ENCODE results near the gene HOXC10.
A peak's percentile ranks its signal among the peaks of the same experiment; 100 is the strongest.

The HOXC10 gene

GRCh38 chr12:54002278-54002914 lies 17.4 kb downstream of the HOXC10 start:
- no peak for DNase-seq (ENCODE audit: low read depth in 2 of 2, low spot score in 1 of 2)

GRCh38 chr12:54002915-54003389 lies 18.0 kb downstream of the HOXC10 start:
- no peak for DNase-seq (ENCODE audit: low read depth in 2 of 2, low spot score in 1 of 2)

GRCh38 chr12:54003625-54004024 lies 18.7 kb downstream of the HOXC10 start:
- no peak for DNase-seq (ENCODE audit: low read depth in 2 of 2, low spot score in 1 of 2)

GRCh38 chr12:54004063-54004840 lies 19.3 kb downstream of the HOXC10 start:
- no peak for DNase-seq (ENCODE audit: low read depth in 2 of 2, low spot score in 1 of 2)

GRCh38 chr12:54004841-54005530 lies 20.0 kb downstream of the HOXC10 start:
- no peak for DNase-seq (ENCODE audit: low read depth in 2 of 2, low spot score in 1 of 2)

GRCh38 chr12:54005531-54005852 lies 20.5 kb downstream of the HOXC10 start:
- DNase-seq (ENCODE audit: low read depth in 2 of 2, low spot score in 1 of 2): no peak

- peak; percentile 53 to 80 for DNase-seq (ENCODE audit: low read depth in 2 of 2, low spot score in 1 of 2)
These were observed 21.1 kb downstream of the HOXC10 start for GRCh38 chr12:54005853-54006558.

GRCh38 chr12:54006559-54007220 lies 21.7 kb downstream of the HOXC10 start:
- no peak for DNase-seq (ENCODE audit: low read depth in 2 of 2, low spot score in 1 of 2)

- no peak for DNase-seq (ENCODE audit: low read depth in 2 of 2, low spot score in 1 of 2)
These were observed 22.8 kb downstream of the HOXC10 start for GRCh38 chr12:54007538-54008259.

- no peak for DNase-seq (ENCODE audit: low read depth in 2 of 2, low spot score in 1 of 2)
These were observed 23.3 kb downstream of the HOXC10 start for GRCh38 chr12:54008260-54008552.

- no peak for DNase-seq (ENCODE audit: low read depth in 2 of 2, low spot score in 1 of 2)
These were observed 24.5 kb downstream of the HOXC10 start for GRCh38 chr12:54009171-54010052.

GRCh38 chr12:54010053-54010971 lies 25.4 kb downstream of the HOXC10 start:
- no peak for DNase-seq (ENCODE audit: low read depth in 2 of 2, low spot score in 1 of 2)

- DNase-seq (ENCODE audit: low read depth in 2 of 2, low spot score in 1 of 2): no peak
These were observed 26.2 kb downstream of the HOXC10 start for GRCh38 chr12:54010972-54011664.

GRCh38 chr12:54011665-54012532 lies 27.0 kb downstream of the HOXC10 start:
- no peak for DNase-seq (ENCODE audit: low read depth in 2 of 2, low spot score in 1 of 2)

- no peak for DNase-seq (ENCODE audit: low read depth in 2 of 2, low spot score in 1 of 2)
These were observed 27.9 kb downstream of the HOXC10 start for GRCh38 chr12:54012631-54013409.

GRCh38 chr12:54014377-54015017 lies 29.6 kb downstream of the HOXC10 start:
- no peak for DNase-seq (ENCODE audit: low read depth in 2 of 2, low spot score in 1 of 2)
